Colonic mucosa (tissue), 4 donors: ENCODE results near the gene GAL3ST3. TPM values are rescaled to one million over a fixed set of nuclear protein-coding genes. Genes with fewer than 3 reads are reported as not detected.
"Not testable (repeated sequence)": the region's sequence is repeated elsewhere in the genome, so short reads cannot be mapped to it uniquely, and the experiment has no call there.

Experiments
- DNase-seq: peaks from one replicate; pipeline ENCODE4 v3.0.0-alpha.2; 2020
- H3K27ac ChIP-seq: fragments of 200-600 bp; one replicate; pipeline ENCODE4 v1.8.0; 2021
- H3K27me3 ChIP-seq: fragments of 200-600 bp; one replicate; pipeline ENCODE4 v1.8.0; 2021
- H3K36me3 ChIP-seq: fragments of 200-600 bp; one replicate; pipeline ENCODE4 v1.8.0; 2021
- H3K4me1 ChIP-seq: fragments of 200-600 bp; one replicate; pipeline ENCODE4 v1.8.0; 2021; ENCODE audit warnings: mild to moderate bottlenecking
- H3K4me3 ChIP-seq: fragments of 200-600 bp; one replicate; pipeline ENCODE4 v1.8.0; 2021
- H3K9ac ChIP-seq, 2 donors: one replicate each; pipeline ENCODE4 v1.7.0; 2013; ENCODE audit warnings: control low read depth in 2 of 2, low read depth in 2 of 2, low read length in 2 of 2
- H3K9me3 ChIP-seq: fragments of 200-600 bp; one replicate; pipeline ENCODE4 v1.8.0; 2021
- intact Hi-C: fragments of 100-400 bp; cut with DNase I; formaldehyde crosslinking; loops from one replicate; pipeline ENCODE4 v1.14.1; 2022
- total RNA-seq, 2 donors: library from RNA; stranded (reverse); fragmentation: NEBNext Ultra II Directional in 1 of 2; extraction: Animal tissue kit (Norgen Biotek cat#: 25700) in 1 of 2; gene quantifications; one replicate each; pipeline ENCODE4 v1.2.1, GENCODE V29; 2021
- TF ChIP-seq, protein P1 (sequence below): fragments of 200-600 bp; IDR thresholded peaks from one replicate; pipeline ENCODE4 v1.8.0; 2022; ENCODE audit warnings: antibody characterized with exemption, mild to moderate bottlenecking
- donor health status: healthy.
- donor health status: DM: no; HTN: no; CAD: no.
- donor health status: DM: no; HTN: no; CAD: no.

Gene GAL3ST3
- total RNA-seq, 2 donors from 2014 or later = not detected

DNA sequence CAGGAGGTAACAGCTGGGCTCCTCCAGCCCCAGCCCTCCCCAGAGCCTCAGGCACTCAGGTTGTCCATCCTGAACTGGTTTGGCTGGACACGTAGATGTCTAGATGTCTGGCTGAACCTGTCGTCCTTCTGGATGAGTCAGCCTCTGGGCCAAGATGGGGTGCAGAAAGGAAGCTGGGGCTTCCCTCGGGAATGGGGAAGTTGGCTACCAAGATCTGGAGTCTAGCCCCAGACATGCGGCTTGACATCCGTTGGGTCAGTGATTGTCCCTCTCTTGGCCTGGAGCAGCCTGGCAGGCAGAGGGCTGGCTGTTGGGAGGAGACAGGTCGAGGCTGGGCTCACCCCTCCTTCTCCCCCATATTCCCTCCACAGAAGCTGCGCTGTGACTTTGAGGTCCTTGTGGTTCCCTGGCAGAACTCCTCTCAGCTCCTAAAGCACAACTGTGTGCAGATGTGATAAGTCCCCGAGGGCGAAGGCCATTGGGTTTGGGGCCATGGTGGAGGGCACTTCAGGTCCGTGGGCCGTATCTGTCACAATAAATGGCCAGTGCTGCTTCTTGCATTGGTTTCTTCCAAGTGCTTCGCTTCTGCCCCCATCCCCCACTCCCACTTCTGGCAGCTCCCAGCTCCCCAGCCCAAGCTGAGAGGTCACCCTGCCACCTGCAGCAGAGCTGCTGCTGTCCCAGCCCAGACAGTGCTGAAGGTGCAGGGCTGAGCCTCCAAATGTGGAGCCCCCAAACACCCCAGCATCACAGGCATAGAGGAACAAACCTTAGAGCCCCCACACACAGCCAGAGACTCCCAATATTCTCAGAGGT lies 35.8 kb downstream of the GAL3ST3 start:
- intact Hi-C loops = no loop called here
- peaks cover 17% of the 10 kb centered on the region for H3K27me3 ChIP-seq
- TF ChIP-seq, protein P1, sequence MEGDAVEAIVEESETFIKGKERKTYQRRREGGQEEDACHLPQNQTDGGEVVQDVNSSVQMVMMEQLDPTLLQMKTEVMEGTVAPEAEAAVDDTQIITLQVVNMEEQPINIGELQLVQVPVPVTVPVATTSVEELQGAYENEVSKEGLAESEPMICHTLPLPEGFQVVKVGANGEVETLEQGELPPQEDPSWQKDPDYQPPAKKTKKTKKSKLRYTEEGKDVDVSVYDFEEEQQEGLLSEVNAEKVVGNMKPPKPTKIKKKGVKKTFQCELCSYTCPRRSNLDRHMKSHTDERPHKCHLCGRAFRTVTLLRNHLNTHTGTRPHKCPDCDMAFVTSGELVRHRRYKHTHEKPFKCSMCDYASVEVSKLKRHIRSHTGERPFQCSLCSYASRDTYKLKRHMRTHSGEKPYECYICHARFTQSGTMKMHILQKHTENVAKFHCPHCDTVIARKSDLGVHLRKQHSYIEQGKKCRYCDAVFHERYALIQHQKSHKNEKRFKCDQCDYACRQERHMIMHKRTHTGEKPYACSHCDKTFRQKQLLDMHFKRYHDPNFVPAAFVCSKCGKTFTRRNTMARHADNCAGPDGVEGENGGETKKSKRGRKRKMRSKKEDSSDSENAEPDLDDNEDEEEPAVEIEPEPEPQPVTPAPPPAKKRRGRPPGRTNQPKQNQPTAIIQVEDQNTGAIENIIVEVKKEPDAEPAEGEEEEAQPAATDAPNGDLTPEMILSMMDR = no peak
- no peaks in the 10 kb centered on the region for H3K4me1 ChIP-seq
- H3K9me3 ChIP-seq = no peaks in the 10 kb centered on the region
- H3K4me3 ChIP-seq = no peak overlapping the region
- no peak for DNase-seq
- no peak overlapping the region for H3K9ac ChIP-seq
- no peaks in the 10 kb centered on the region for H3K36me3 ChIP-seq
- no peak overlapping the region for H3K27ac ChIP-seq

- DNase-seq = no peak
- intact Hi-C loops = no loop called here
These were observed 36.5 kb downstream of the GAL3ST3 start for GRCh38 chr11:66012371-66012945.

DNA sequence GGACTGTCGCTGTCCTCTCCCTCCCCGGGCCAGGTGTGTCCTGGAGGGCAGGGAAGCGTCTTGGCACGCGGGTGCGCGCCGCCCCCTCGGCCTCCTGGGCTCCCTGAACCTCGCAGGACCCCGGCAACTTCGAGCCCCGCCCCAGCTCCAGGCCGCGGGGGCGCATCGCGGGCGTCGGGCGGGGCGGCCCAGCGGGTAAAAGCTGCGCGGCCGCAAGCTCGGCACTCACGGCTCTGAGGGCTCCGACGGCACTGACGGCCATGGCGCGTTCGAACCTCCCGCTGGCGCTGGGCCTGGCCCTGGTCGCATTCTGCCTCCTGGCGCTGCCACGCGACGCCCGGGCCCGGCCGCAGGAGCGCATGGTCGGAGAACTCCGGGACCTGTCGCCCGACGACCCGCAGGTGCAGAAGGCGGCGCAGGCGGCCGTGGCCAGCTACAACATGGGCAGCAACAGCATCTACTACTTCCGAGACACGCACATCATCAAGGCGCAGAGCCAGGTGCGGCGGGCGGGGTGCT lies 37.1 kb downstream of the GAL3ST3 start, which contains the start of gene CST6:
Gene CST6, plus strand, starts transcription at position 224 of the 519 bp plus-strand sequence. Its CDS starts 37 bp downstream, at position 261.
- H3K27ac ChIP-seq = no peak within 1 kb of the TSS
- intact Hi-C loops = no loop called here
- H3K36me3 ChIP-seq = no peaks in the 10 kb centered on the region
- H3K4me3 ChIP-seq = no peak within 1 kb of the TSS
- peaks cover 17% of the 10 kb centered on the region for H3K27me3 ChIP-seq
- TF ChIP-seq, protein P1 = no peak
- no peaks in the 10 kb centered on the region for H3K4me1 ChIP-seq
- no peak for DNase-seq
- H3K9ac ChIP-seq = peak within 1 kb of the TSS in 1 of 2 donors; percentile 24
- no peaks in the 10 kb centered on the region for H3K9me3 ChIP-seq

More at GRCh38 chr11:66012371-66012945, 36.5 kb downstream of the GAL3ST3 start:
- Histone ChIP-seq H3K9me3 (no peaks in the 10 kb centered on the region), H3K27me3 (peaks cover 17% of the 10 kb centered on the region), H3K4me1 (no peaks in the 10 kb centered on the region), H3K4me3 (no peak overlapping the region), H3K27ac (no peak overlapping the region), H3K36me3 (no peaks in the 10 kb centered on the region), H3K9ac (no peak overlapping the region)
- TF ChIP-seq, protein P1 = no peak

GRCh38 chr11:66011239-66011784 lies 37.6 kb downstream of the GAL3ST3 start:
- Histone ChIP-seq H3K9me3 (no peaks in the 10 kb centered on the region), H3K27me3 (peaks cover 17% of the 10 kb centered on the region), H3K4me1 (no peaks in the 10 kb centered on the region), H3K9ac (peak overlapping the region in 1 of 2 donors; percentile 24), H3K27ac (no peak overlapping the region), H3K4me3 (no peak overlapping the region), H3K36me3 (no peaks in the 10 kb centered on the region)
- intact Hi-C loops = no loop called here
- TF ChIP-seq, protein P1 = no peak
- DNase-seq = no peak

GRCh38 chr11:66010036-66010435 lies 38.9 kb downstream of the GAL3ST3 start:
- H3K4me3 ChIP-seq, H3K9ac ChIP-seq, DNase-seq, H3K4me1 ChIP-seq, H3K36me3 ChIP-seq, H3K27ac ChIP-seq, H3K9me3 ChIP-seq, intact Hi-C loops: not testable (repeated sequence)
- H3K27me3 ChIP-seq = peaks cover 17% of the 10 kb centered on the region
